ENCODE data around the gene RETSAT. TPM values are rescaled to one million over a fixed set of nuclear protein-coding genes. Genes with fewer than 3 reads are reported as not detected.
A peak's percentile ranks its signal among the peaks of the same experiment; 100 is the strongest.

The RETSAT gene
- total and polyA plus RNA-seq, 2 of the 13 experiments (the other 11 are each of a cell fraction or from before 2014, with no cell fraction given), result 46.7 to 61.0 TPM

DNA sequence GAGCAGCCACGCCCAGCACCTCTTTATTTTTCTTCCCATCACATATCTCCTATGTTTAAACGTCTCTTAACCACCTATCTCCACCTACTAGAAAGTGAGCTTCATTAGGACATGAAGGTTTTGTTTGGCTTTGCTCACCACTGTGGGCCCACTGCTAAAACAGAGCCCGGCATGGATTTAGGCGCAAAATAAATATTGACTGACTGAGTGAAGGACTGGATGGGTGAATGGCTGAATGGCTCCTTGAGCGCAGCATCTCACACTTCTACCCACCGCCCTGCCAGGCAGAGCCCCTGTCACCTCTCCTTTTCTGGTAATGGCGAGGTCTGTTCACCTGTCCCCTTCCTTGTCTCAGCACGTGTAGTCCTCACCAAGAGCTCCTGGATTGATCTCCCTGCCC, 45.7 kb upstream of the RETSAT start:
- H3K36me3 ChIP-seq (replicated peaks in 1 of 2; ENCODE audit: control insufficient read depth in 1 of 2, insufficient read depth in 2 of 2, low read length in 2 of 2), result no peaks in the 10 kb centered on the region
- DNase-seq (ENCODE audit: low spot score) (peak; percentile 39), FAIRE-seq (no peak), ATAC-seq (peak; percentile 23)
- H3K27ac ChIP-seq (ENCODE audit: extremely low read length, insufficient read depth, low read length), result no peak overlapping the region
- intact Hi-C loops (cut with micrococcal nuclease; ENCODE audit: unreplicated experiment), result no loop called here
- no peak overlapping the region for H3K9ac ChIP-seq (ENCODE audit: insufficient read depth, low read depth, low read length)
- in situ Hi-C loops (cut with HindIII; ENCODE audit: extremely low pct_ligation_motif_present, low pct_unique_long_range_greater_than_20kb), result no loop called here
- H3K79me2 ChIP-seq (ENCODE audit: insufficient read depth, low read length), result no peaks in the 10 kb centered on the region
- no peak overlapping the region for H3K4me2 ChIP-seq (ENCODE audit: low read depth, low read length)
- H3K4me3 ChIP-seq (replicated peaks in 1 of 3; ENCODE audit: insufficient read depth in 1 of 3, low read depth in 2 of 3, low read length in 3 of 3), result no peak overlapping the region
- ChIA-PET POLR2A (interaction anchor here (0.7 to 3.4 kb wide), 6 partner anchors 19 to 195 kb away, joined by 3 to 13 read pairs (median 4); partner anchors contain the start of genes MAT2A, RNF181, SH2D6 and TGOLN2), CTCF (ENCODE audit: low intra/inter-chr PET ratio, low total read pairs) (no interaction called here)
- H4K20me1 ChIP-seq (ENCODE audit: insufficient read depth, low read length), result no peaks in the 10 kb centered on the region
- WGBS (ENCODE audit: low lambda C conversion rate), result 41% methylated on average over 8 of the region's 8 CpGs
- BruUV-seq (replicated peaks), result no TSS peak
- H2AFZ ChIP-seq (ENCODE audit: low read length), result no peak overlapping the region
- H3K9me3 ChIP-seq (ENCODE audit: low read length), result no peaks in the 10 kb centered on the region
- no peaks in the 10 kb centered on the region for H3K27me3 ChIP-seq (ENCODE audit: control insufficient read depth in 1 of 2, insufficient read depth in 2 of 2, low read length in 2 of 2)
- H3K4me1 ChIP-seq (ENCODE audit: insufficient read depth, low read length), result peaks cover 38% of the 10 kb centered on the region
- TF ChIP-seq ATF7-NPFF (CRISPR knock-in tag; IDR thresholded peaks at IDR 0.05; ENCODE audit: low read depth), result no peak
- TF ChIP-seq SRSF9 (IDR thresholded peaks at IDR 0.05; ENCODE audit: borderline replicate concordance, insufficient read depth, low read depth, low read length, poor library complexity, severe bottlenecking), result no peak
- TF ChIP-seq, protein P1, sequence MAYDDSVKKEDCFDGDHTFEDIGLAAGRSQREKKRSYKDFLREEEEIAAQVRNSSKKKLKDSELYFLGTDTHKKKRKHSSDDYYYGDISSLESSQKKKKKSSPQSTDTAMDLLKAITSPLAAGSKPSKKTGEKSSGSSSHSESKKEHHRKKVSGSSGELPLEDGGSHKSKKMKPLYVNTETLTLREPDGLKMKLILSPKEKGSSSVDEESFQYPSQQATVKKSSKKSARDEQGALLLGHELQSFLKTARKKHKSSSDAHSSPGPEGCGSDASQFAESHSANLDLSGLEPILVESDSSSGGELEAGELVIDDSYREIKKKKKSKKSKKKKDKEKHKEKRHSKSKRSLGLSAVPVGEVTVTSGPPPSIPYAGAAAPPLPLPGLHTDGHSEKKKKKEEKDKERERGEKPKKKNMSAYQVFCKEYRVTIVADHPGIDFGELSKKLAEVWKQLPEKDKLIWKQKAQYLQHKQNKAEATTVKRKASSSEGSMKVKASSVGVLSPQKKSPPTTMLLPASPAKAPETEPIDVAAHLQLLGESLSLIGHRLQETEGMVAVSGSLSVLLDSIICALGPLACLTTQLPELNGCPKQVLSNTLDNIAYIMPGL (CRISPR knock-in tag; IDR thresholded peaks at IDR 0.05; ENCODE audit: borderline replicate concordance in 1 of 2, low read depth in 1 of 2), result no peak
- TF ChIP-seq CCAR2 (optimal IDR thresholded peaks at IDR 0.05; ENCODE audit: low read depth, low read length), result no peak
- TF ChIP-seq FOXK1 (CRISPR knock-in tag; IDR thresholded peaks at IDR 0.05; ENCODE audit: borderline replicate concordance, low read depth), result no peak
- 0 out of 2 replicates have a peak, but pooled peaks have one; percentile 33 for TF ChIP-seq ZNF230 (CRISPR knock-in tag; IDR thresholded peaks at IDR 0.05)
- no peak for TF ChIP-seq NRL (CRISPR knock-in tag; IDR thresholded peaks at IDR 0.05; ENCODE audit: borderline replicate concordance)
- TF ChIP-seq SALL1 (CRISPR knock-in tag; IDR thresholded peaks at IDR 0.05), result peak; percentile 19; the same call in 1 of the 2 replicates
- peak; percentile 54 for TF ChIP-seq HOXA3 (CRISPR knock-in tag; IDR thresholded peaks at IDR 0.05)
- no peak for TF ChIP-seq ZNF3 (CRISPR knock-in tag; IDR thresholded peaks at IDR 0.05)
- TF ChIP-seq, protein P2, sequence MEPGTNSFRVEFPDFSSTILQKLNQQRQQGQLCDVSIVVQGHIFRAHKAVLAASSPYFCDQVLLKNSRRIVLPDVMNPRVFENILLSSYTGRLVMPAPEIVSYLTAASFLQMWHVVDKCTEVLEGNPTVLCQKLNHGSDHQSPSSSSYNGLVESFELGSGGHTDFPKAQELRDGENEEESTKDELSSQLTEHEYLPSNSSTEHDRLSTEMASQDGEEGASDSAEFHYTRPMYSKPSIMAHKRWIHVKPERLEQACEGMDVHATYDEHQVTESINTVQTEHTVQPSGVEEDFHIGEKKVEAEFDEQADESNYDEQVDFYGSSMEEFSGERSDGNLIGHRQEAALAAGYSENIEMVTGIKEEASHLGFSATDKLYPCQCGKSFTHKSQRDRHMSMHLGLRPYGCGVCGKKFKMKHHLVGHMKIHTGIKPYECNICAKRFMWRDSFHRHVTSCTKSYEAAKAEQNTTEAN (CRISPR knock-in tag; conservative IDR thresholded peaks at IDR 0.05), result no peak
- TF ChIP-seq, protein P3, sequence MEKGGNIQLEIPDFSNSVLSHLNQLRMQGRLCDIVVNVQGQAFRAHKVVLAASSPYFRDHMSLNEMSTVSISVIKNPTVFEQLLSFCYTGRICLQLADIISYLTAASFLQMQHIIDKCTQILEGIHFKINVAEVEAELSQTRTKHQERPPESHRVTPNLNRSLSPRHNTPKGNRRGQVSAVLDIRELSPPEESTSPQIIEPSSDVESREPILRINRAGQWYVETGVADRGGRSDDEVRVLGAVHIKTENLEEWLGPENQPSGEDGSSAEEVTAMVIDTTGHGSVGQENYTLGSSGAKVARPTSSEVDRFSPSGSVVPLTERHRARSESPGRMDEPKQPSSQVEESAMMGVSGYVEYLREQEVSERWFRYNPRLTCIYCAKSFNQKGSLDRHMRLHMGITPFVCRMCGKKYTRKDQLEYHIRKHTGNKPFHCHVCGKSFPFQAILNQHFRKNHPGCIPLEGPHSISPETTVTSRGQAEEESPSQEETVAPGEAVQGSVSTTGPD (CRISPR knock-in tag; IDR thresholded peaks at IDR 0.05), result 0 out of 2 replicates have a peak, but pooled peaks have one; percentile 17
- TF ChIP-seq ZNF383 (CRISPR knock-in tag; IDR thresholded peaks at IDR 0.05; ENCODE audit: borderline replicate concordance), result 0 out of 2 replicates have a peak, but pooled peaks have one; percentile 40
- TF ChIP-seq ZNF883 (CRISPR knock-in tag; IDR thresholded peaks at IDR 0.05; ENCODE audit: not compliant biosample characterization), result no peak
- TF ChIP-seq, protein P4, sequence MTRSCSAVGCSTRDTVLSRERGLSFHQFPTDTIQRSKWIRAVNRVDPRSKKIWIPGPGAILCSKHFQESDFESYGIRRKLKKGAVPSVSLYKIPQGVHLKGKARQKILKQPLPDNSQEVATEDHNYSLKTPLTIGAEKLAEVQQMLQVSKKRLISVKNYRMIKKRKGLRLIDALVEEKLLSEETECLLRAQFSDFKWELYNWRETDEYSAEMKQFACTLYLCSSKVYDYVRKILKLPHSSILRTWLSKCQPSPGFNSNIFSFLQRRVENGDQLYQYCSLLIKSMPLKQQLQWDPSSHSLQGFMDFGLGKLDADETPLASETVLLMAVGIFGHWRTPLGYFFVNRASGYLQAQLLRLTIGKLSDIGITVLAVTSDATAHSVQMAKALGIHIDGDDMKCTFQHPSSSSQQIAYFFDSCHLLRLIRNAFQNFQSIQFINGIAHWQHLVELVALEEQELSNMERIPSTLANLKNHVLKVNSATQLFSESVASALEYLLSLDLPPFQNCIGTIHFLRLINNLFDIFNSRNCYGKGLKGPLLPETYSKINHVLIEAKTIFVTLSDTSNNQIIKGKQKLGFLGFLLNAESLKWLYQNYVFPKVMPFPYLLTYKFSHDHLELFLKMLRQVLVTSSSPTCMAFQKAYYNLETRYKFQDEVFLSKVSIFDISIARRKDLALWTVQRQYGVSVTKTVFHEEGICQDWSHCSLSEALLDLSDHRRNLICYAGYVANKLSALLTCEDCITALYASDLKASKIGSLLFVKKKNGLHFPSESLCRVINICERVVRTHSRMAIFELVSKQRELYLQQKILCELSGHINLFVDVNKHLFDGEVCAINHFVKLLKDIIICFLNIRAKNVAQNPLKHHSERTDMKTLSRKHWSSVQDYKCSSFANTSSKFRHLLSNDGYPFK (CRISPR knock-in tag; IDR thresholded peaks at IDR 0.05; ENCODE audit: borderline replicate concordance), result no peak
- TF ChIP-seq ZNF180 (CRISPR knock-in tag; IDR thresholded peaks at IDR 0.05; ENCODE audit: borderline replicate concordance, low read depth), result no peak
- no peak for TF ChIP-seq ZKSCAN5 (CRISPR knock-in tag; IDR thresholded peaks at IDR 0.05)

Data from HepG2 (cell line).